ENCODE measurements around the gene SIM2. TPM values are rescaled to one million over a fixed set of nuclear protein-coding genes. Genes with fewer than 3 reads are reported as not detected.

The SIM2 gene
- total RNA-seq, 1 donor from 2014 or later: 14.8 TPM

GRCh38 chr21:36709868-36710728 lies 11.2 kb downstream of the SIM2 start:
- peak; percentile 65 for DNase-seq (ENCODE audit: extremely low spot score, unreplicated experiment)
- Mint-ChIP-seq H3K4me1 (ENCODE audit: unreplicated experiment) (peaks cover 16% of the 10 kb centered on the region), H3K9me3 (no peaks in the 10 kb centered on the region), H3K27ac (peak overlapping the region; percentile 46), H3K27me3 (peaks cover 95% of the 10 kb centered on the region), H3K36me3 (no peaks in the 10 kb centered on the region), H3K4me3 (peak overlapping the region; percentile 68)
- TF ChIP-seq CTCF (conservative IDR thresholded peaks at IDR 0.05): no peak

- no peaks in the 10 kb centered on the region for H3K36me3 Mint-ChIP-seq
- peak overlapping the region; percentile 46 for H3K27ac Mint-ChIP-seq
- H3K9me3 Mint-ChIP-seq: no peaks in the 10 kb centered on the region
- H3K4me3 Mint-ChIP-seq: peak overlapping the region; percentile 68
- TF ChIP-seq CTCF (conservative IDR thresholded peaks at IDR 0.05): no peak
- H3K27me3 Mint-ChIP-seq: peaks cover 95% of the 10 kb centered on the region
- H3K4me1 Mint-ChIP-seq (ENCODE audit: unreplicated experiment): peaks cover 16% of the 10 kb centered on the region
- no peak for DNase-seq (ENCODE audit: extremely low spot score, unreplicated experiment)
Observed at GRCh38 chr21:36710729-36711048, 11.8 kb downstream of the SIM2 start.

- TF ChIP-seq CTCF (conservative IDR thresholded peaks at IDR 0.05): no peak
- Mint-ChIP-seq H3K4me1 (ENCODE audit: unreplicated experiment) (peaks cover 4% of the 10 kb centered on the region), H3K27ac (no peak overlapping the region), H3K9me3 (no peaks in the 10 kb centered on the region), H3K27me3 (peaks cover 95% of the 10 kb centered on the region), H3K36me3 (no peaks in the 10 kb centered on the region), H3K4me3 (no peak overlapping the region)
- DNase-seq (ENCODE audit: extremely low spot score, unreplicated experiment): no peak
Observed at GRCh38 chr21:36713746-36714145, 14.8 kb downstream of the SIM2 start.

- no peaks in the 10 kb centered on the region for H3K36me3 Mint-ChIP-seq
- no peak for TF ChIP-seq CTCF (conservative IDR thresholded peaks at IDR 0.05)
- peaks cover 93% of the 10 kb centered on the region for H3K27me3 Mint-ChIP-seq
- DNase-seq (ENCODE audit: extremely low spot score, unreplicated experiment): no peak
- H3K4me1 Mint-ChIP-seq (ENCODE audit: unreplicated experiment): no peaks in the 10 kb centered on the region
- H3K9me3 Mint-ChIP-seq: no peaks in the 10 kb centered on the region
- no peak overlapping the region for H3K4me3 Mint-ChIP-seq
- H3K27ac Mint-ChIP-seq: no peak overlapping the region
Observed at GRCh38 chr21:36716387-36716786, 17.5 kb downstream of the SIM2 start.

- Mint-ChIP-seq H3K4me1 (ENCODE audit: unreplicated experiment) (no peaks in the 10 kb centered on the region), H3K4me3 (no peak overlapping the region), H3K27me3 (peaks cover 89% of the 10 kb centered on the region), H3K36me3 (no peaks in the 10 kb centered on the region), H3K27ac (no peak overlapping the region), H3K9me3 (no peaks in the 10 kb centered on the region)
- TF ChIP-seq CTCF (conservative IDR thresholded peaks at IDR 0.05): no peak
- DNase-seq (ENCODE audit: extremely low spot score, unreplicated experiment): no peak
Observed at GRCh38 chr21:36716836-36717235, 17.9 kb downstream of the SIM2 start.
